GM12878 (cell line): Measurements from ENCODE around the gene TICRR. TPM values are rescaled to one million over a fixed set of nuclear protein-coding genes. Genes with fewer than 3 reads are reported as not detected.

Experiments
- ATAC-seq: fragments of 200-7000 bp; cut with Tn5 transposase; 3 replicates; pipeline ENCODE4 v1.9.1; 2020; ENCODE audit warnings: mild to moderate bottlenecking, moderate library complexity
- BruUV-seq: library from RNA; stranded (reverse); fragments of 400-500 nt; replicated peaks from 2 replicates; lab custom pipeline; 2021; lab: Mats Ljungman, UMichigan
- CTCF ChIA-PET: fragments of 300-600 bp; sonication (Branson Sonifier 250); formaldehyde crosslinking; extraction: SDS; loops from one replicate; lab custom pipeline; 2021; ENCODE audit warnings: inconsistent platforms; lab: Yijun Ruan, JAX
- POLR2A ChIA-PET: fragments of 350-600 bp; formaldehyde crosslinking; extraction: SDS; loops from one replicate; lab custom pipeline; 2021; ENCODE audit warnings: inconsistent platforms; lab: Charles Lee
- RAD21 ChIA-PET: fragments of 300-600 bp; sonication (Branson Sonifier 250); formaldehyde crosslinking; loops from one replicate; lab custom pipeline; 2023; ENCODE audit warnings: antibody characterized with exemption; ENCODE audit not compliant: unreplicated experiment; lab: Charles Lee
- SMC1A ChIA-PET: fragments of 300-600 bp; sonication (Branson Sonifier 250); formaldehyde crosslinking; loops from one replicate; lab custom pipeline; 2023; ENCODE audit not compliant: unreplicated experiment, uncharacterized antibody; lab: Charles Lee
- DNase-seq: peaks from one replicate; pipeline ENCODE4 v3.0.0-alpha.2; 2011; ENCODE audit warnings: low read depth, low spot score
- FAIRE-seq: peaks from 3 replicates; lab custom pipeline; 2011; peaks lifted over from hg19 to GRCh38; lab: Jason Lieb, UNC
- H2AFZ ChIP-seq: 2 replicates; pipeline ENCODE4 v1.6.0; 2011; ENCODE audit warnings: low read depth, low read length, control low read depth; ENCODE audit not compliant: control insufficient read depth
- H3K27ac ChIP-seq: 2 replicates; pipeline ENCODE4 v1.5.1; 2011; ENCODE audit warnings: control low read depth; ENCODE audit not compliant: control insufficient read depth, insufficient read depth
- H3K27me3 ChIP-seq, 2 experiments: replicated peaks in 1 of 2; 2 replicates each; pipeline versions ENCODE4 v1.6.0 to v1.6.1; 2011; ENCODE audit warnings: low read length in 1 of 2; ENCODE audit not compliant: control insufficient read depth in 2 of 2, insufficient read depth in 2 of 2
- H3K36me3 ChIP-seq, 2 experiments: 2 replicates each; pipeline ENCODE4 v1.5.1; 2011; ENCODE audit warnings: low read length in 1 of 2; ENCODE audit not compliant: control insufficient read depth in 2 of 2, insufficient read depth in 2 of 2
- H3K4me1 ChIP-seq: 2 replicates; pipeline ENCODE4 v1.6.1; 2011; ENCODE audit warnings: mild to moderate bottlenecking, low read length, moderate library complexity, mixed read lengths; ENCODE audit not compliant: control insufficient read depth, insufficient read depth
- H3K4me2 ChIP-seq: 2 replicates; pipeline ENCODE4 v1.6.0; 2011; ENCODE audit warnings: control low read depth; ENCODE audit not compliant: control insufficient read depth, insufficient read depth
- H3K4me3 ChIP-seq: fragments of 200-600 bp; sonication (generic); 2 replicates; pipeline ENCODE4 v1.5.1; 2016
- H3K79me2 ChIP-seq: 2 replicates; pipeline ENCODE4 v1.6.0; 2011; ENCODE audit warnings: low read length; ENCODE audit not compliant: control insufficient read depth, insufficient read depth
- H3K9ac ChIP-seq: 2 replicates; pipeline ENCODE4 v1.8.0; 2011; ENCODE audit warnings: low read length, control low read depth, mixed read lengths; ENCODE audit not compliant: control insufficient read depth, insufficient read depth
- H3K9me3 ChIP-seq: replicated peaks from 3 replicates; pipeline ENCODE4 v1.5.1; 2011; ENCODE audit warnings: mild to moderate bottlenecking, low read length; ENCODE audit not compliant: control insufficient read depth, insufficient read depth
- H4K20me1 ChIP-seq: 2 replicates; pipeline ENCODE4 v1.6.0; 2011; ENCODE audit not compliant: control insufficient read depth, insufficient read depth
- ASH2L ChIP-seq: fragments of 300-600, 200-600 bp; sonication (generic); IDR thresholded peaks from 2 replicates; pipeline ENCODE4 v1.6.1; 2017; ENCODE audit warnings: low read depth, mild to moderate bottlenecking, borderline replicate concordance
- BACH1 ChIP-seq: fragments of 450-650 bp; IDR thresholded peaks from 2 replicates; pipeline ENCODE4 v1.6.1; 2017; ENCODE audit warnings: mild to moderate bottlenecking, borderline replicate concordance
- CBFB ChIP-seq: IDR thresholded peaks from 2 replicates; pipeline ENCODE4 v1.6.1; 2016; ENCODE audit warnings: antibody characterized with exemption, low read depth
- EGR1 ChIP-seq, 2 experiments: IDR thresholded peaks; 1 replicate in 1 of 2; 2 replicates in 1 of 2; pipeline ENCODE4 v1.6.1; 2011 to 2012; ENCODE audit warnings: low read depth in 2 of 2, low read length in 2 of 2, borderline replicate concordance in 1 of 2, mild to moderate bottlenecking in 1 of 2, moderate library complexity in 1 of 2
- ETV6 ChIP-seq, 2 experiments: fragments of 450-650 bp in 1 of 2; IDR thresholded peaks in 1 of 2; conservative IDR thresholded peaks in 1 of 2; 2 replicates each; pipeline ENCODE4 v1.6.1; 2014; ENCODE audit warnings: antibody characterized with exemption in 1 of 2, borderline replicate concordance in 1 of 2, low read depth in 1 of 2, mild to moderate bottlenecking in 1 of 2, moderate library complexity in 1 of 2
- NFYB ChIP-seq: IDR thresholded peaks from 2 replicates; pipeline ENCODE4 v1.6.1; 2011; ENCODE audit warnings: low read depth, mild to moderate bottlenecking, low read length, improper control_type of control experiment, moderate library complexity; ENCODE audit not compliant: insufficient read depth
- POLR2A ChIP-seq: IDR thresholded peaks from 2 replicates; pipeline ENCODE4 v1.6.1; 2011; ENCODE audit warnings: low read depth, mild to moderate bottlenecking, low read length
- SKIL ChIP-seq: fragments of 450-650 bp; IDR thresholded peaks from 2 replicates; pipeline ENCODE4 v1.6.1; 2017; ENCODE audit warnings: mild to moderate bottlenecking, low read depth, inconsistent platforms; ENCODE audit not compliant: poor library complexity, severe bottlenecking
- TBL1XR1 ChIP-seq: IDR thresholded peaks from 2 replicates; pipeline ENCODE4 v1.6.1; 2012; ENCODE audit warnings: low read depth, low read length, improper control_type of control experiment
- TCF3 ChIP-seq: IDR thresholded peaks from 2 replicates; pipeline ENCODE4 v1.6.1; 2012; ENCODE audit warnings: low read depth, mild to moderate bottlenecking, low read length, borderline replicate concordance; ENCODE audit not compliant: insufficient read depth
- USF2 ChIP-seq: IDR thresholded peaks from 2 replicates; pipeline ENCODE4 v1.6.1; 2011; ENCODE audit warnings: low read depth, low read length, improper control_type of control experiment, borderline replicate concordance
- YBX1 ChIP-seq: fragments of 450-650 bp; IDR thresholded peaks from 2 replicates; pipeline ENCODE4 v1.6.1; 2016; ENCODE audit warnings: antibody characterized with exemption
- ZNF274 ChIP-seq: IDR thresholded peaks from one replicate; pipeline ENCODE4 v1.8.0; 2011; ENCODE audit not compliant: insufficient read length, insufficient read depth
- WGBS: methylation state at CpG from one replicate; pipeline ENCODE4 v1.1.6; 2016; ENCODE audit warnings: low lambda C conversion rate; ENCODE audit not compliant: insufficient replicate concordance, insufficient coverage; ENCODE audit errors: missing lambda C conversion rate; 5-methylcytosine and 5-hydroxymethylcytosine counted together
- in situ Hi-C: fragments of 300-500 bp; cut with MboI; formaldehyde crosslinking; loops from 9 replicates; pipeline ENCODE4 v1.14.3; 2018; ENCODE audit warnings: mixed read lengths
- intact Hi-C: fragments of 100-400 bp; cut with micrococcal nuclease; formaldehyde crosslinking; loops from one replicate; pipeline ENCODE4 v1.14.2; 2022; ENCODE audit not compliant: unreplicated experiment
- polyA plus RNA-seq, 11 experiments: library from polyadenylated mRNA; depleted of rRNA in 4 of 11; unstranded in 6 of 11; stranded (reverse) in 5 of 11; fragments of >200 nt; fragmentation: Nextera tagmentation in 4 of 11; fragmentation: Illumina TruSeq in 1 of 11; extraction: Ambion mirVana in 4 of 11; extraction: Trizol in 1 of 11; gene quantifications; 1 replicate in 1 of 11; 2 replicates in 10 of 11; pipeline versions ENCODE4 v1.2.1 to v1.2.3, GENCODE V29; 2011 to 2016; ENCODE audit warnings: inconsistent platforms in 2 of 11, missing spikeins in 2 of 11, low read depth in 1 of 11
- total RNA-seq, 4 experiments: library from RNA; depleted of rRNA in 3 of 4; stranded (reverse); fragments of >200 nt in 3 of 4; fragmentation: Illumina TruSeq in 1 of 4; extraction: Trizol in 1 of 4; gene quantifications; 2 replicates each; pipeline versions ENCODE4 v1.2.1 to v1.2.3, GENCODE V29; 2013 to 2021

TICRR gene
- total and polyA plus RNA-seq, 10 of the 15 experiments (the other 5 are each of a cell fraction or from before 2014, with no cell fraction given), result 0.58 to 21.5 (median 11.5) TPM

DNA sequence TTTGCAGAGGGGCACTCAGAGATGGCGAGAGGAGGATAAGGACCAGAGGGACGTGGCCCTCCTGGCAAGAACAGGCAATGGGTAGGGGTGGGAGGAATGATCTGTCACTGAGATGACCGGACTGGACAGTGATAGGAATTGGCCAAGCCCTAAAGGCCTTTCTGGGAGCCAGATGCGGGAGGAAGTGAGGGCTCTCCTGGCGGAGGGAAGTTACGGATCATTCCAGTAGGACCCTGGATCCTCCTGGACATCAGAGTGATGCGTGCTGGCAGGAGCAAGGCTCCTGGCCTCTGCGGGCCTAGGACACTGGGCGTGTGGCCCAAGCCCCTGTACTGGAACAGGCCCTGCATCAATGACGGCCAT, 56.6 kb downstream of the TICRR start:
- FAIRE-seq (no peak), ATAC-seq (no peak; the same call in 2 of the 3 replicates), DNase-seq (no peak)
- CTCF ChIA-PET, result no interaction called here
- Histone ChIP-seq H3K27me3 (no peaks in the 10 kb centered on the region), H3K4me1 (no peaks in the 10 kb centered on the region), H3K9me3 (no peaks in the 10 kb centered on the region; the same call in 2 of the 3 replicates), H2AFZ (no peak overlapping the region), H3K4me2 (no peak overlapping the region), H3K4me3 (no peak overlapping the region), H4K20me1 (no peaks in the 10 kb centered on the region), H3K9ac (no peak overlapping the region), H3K79me2 (no peaks in the 10 kb centered on the region), H3K36me3 (peaks cover 12 to 27% of the 10 kb centered on the region in 2 experiments), H3K27ac (no peak overlapping the region)
- RAD21 ChIA-PET, result no interaction called here
- no TSS peak for BruUV-seq
- TF ChIP-seq POLR2A (0 out of 2 replicates have a peak, but pooled peaks have one; percentile 26), CBFB (no peak)
- POLR2A ChIA-PET, result no interaction called here
- WGBS, result 90% methylated on average over 10 of the region's 10 CpGs
- intact Hi-C loops (no loop called here), in situ Hi-C loops (no loop called here)
- SMC1A ChIA-PET, result no interaction called here

GRCh38 chr15:89632563-89633430, 57.5 kb downstream of the TICRR start:
- no peaks in the 10 kb centered on the region for H4K20me1 ChIP-seq
- FAIRE-seq (no peak), DNase-seq (no peak), ATAC-seq (no peak; the same call in 2 of the 3 replicates)
- RAD21 ChIA-PET, result no interaction called here
- H3K79me2 ChIP-seq, result no peaks in the 10 kb centered on the region
- in situ Hi-C loops (no loop called here), intact Hi-C loops (no loop called here)
- no peak overlapping the region for H2AFZ ChIP-seq
- no peaks in the 10 kb centered on the region for H3K27me3 ChIP-seq
- POLR2A ChIA-PET, result no interaction called here
- no peak overlapping the region for H3K9ac ChIP-seq
- H3K36me3 ChIP-seq, result peaks cover 12 to 22% of the 10 kb centered on the region in 2 experiments
- H3K27ac ChIP-seq, result no peak overlapping the region
- H3K9me3 ChIP-seq, result no peaks in the 10 kb centered on the region; the same call in 2 of the 3 replicates
- SMC1A ChIA-PET, result no interaction called here
- no peaks in the 10 kb centered on the region for H3K4me1 ChIP-seq
- no peak overlapping the region for H3K4me2 ChIP-seq
- no peak overlapping the region for H3K4me3 ChIP-seq
- CTCF ChIA-PET, result interaction anchor here (0.6 kb wide), 1 partner anchor 97 kb away, joined by 4 read pairs; no protein-coding TSS in a partner anchor
- no TSS peak for BruUV-seq
- 96% methylated on average over 16 of the region's 18 CpGs for WGBS
- no peak for TF ChIP-seq ASH2L
- TF ChIP-seq EGR1 (IDR thresholded peaks at IDR 0.05; ENCODE audit: borderline replicate concordance in 1 of 2, low read depth in 2 of 2, low read length in 2 of 2), result no peak
- TF ChIP-seq YBX1, result no peak
- TF ChIP-seq USF2, result no peak
- TF ChIP-seq TBL1XR1, result no peak
- TF ChIP-seq BACH1, result no peak
- no peak for TF ChIP-seq SKIL
- TF ChIP-seq ZNF274, result no peak
- no peak for TF ChIP-seq ETV6 (conservative IDR thresholded peaks at IDR 0.05 in 1 of 2, IDR thresholded peaks at IDR 0.05 in 1 of 2; ENCODE audit: borderline replicate concordance in 1 of 2, low read depth in 1 of 2)
- no peak for TF ChIP-seq NFYB
- TF ChIP-seq TCF3, result no peak
